ENCODE results near the gene AK8. TPM values are rescaled to one million over a fixed set of nuclear protein-coding genes. Genes with fewer than 3 reads are reported as not detected.

Gene AK8
- total RNA-seq, 1 experiment from 2014 or later, result 0.88 TPM

DNA sequence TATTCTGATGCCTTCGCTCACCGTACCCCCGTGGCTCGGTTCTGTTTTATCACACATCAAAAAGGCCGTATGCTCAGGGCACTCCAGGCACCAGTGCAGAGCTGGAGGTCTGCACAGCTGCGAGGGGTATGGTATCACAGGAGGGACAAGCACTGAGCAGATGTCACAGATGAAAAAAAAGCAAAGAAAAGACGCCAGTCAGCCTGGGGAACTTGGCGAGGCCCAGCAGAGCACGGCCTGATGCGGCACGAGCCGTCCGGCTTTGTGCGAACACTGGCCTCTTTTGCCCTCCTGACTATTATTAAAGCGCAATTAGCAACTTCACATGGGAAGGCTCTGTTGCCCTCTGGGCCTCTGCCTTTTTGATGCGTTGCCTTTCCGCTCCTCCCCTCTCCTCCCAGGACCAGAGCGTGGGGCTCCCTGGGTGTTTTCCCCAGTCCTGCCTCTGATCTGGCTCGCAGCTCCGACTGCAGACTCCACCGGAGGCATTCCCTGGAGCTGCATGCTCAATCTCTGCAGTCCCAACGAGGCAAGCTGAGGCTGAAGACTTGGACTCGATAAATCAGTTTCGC lies 44.4 kb downstream of the AK8 start:
- TF ChIP-seq, protein P1, sequence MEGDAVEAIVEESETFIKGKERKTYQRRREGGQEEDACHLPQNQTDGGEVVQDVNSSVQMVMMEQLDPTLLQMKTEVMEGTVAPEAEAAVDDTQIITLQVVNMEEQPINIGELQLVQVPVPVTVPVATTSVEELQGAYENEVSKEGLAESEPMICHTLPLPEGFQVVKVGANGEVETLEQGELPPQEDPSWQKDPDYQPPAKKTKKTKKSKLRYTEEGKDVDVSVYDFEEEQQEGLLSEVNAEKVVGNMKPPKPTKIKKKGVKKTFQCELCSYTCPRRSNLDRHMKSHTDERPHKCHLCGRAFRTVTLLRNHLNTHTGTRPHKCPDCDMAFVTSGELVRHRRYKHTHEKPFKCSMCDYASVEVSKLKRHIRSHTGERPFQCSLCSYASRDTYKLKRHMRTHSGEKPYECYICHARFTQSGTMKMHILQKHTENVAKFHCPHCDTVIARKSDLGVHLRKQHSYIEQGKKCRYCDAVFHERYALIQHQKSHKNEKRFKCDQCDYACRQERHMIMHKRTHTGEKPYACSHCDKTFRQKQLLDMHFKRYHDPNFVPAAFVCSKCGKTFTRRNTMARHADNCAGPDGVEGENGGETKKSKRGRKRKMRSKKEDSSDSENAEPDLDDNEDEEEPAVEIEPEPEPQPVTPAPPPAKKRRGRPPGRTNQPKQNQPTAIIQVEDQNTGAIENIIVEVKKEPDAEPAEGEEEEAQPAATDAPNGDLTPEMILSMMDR (IDR thresholded peaks at IDR 0.05; ENCODE audit: insufficient read depth in 1 of 2, low read depth in 1 of 2, low read length in 1 of 2, severe bottlenecking in 1 of 2, unreplicated experiment in 1 of 2), result no peak
- DNase-seq, result peak in 1 of 2 experiments; percentile 14
- H3K36me3 ChIP-seq (ENCODE audit: control insufficient read depth, insufficient read depth, low read length), result no peaks in the 10 kb centered on the region
- CTCF ChIA-PET, result no interaction called here
- H3K27ac Mint-ChIP-seq (ENCODE audit: unreplicated experiment), result no peak overlapping the region
- H3K27me3 Mint-ChIP-seq (ENCODE audit: insufficient read depth, unreplicated experiment), result peaks cover 3% of the 10 kb centered on the region
- no peaks in the 10 kb centered on the region for H3K4me1 ChIP-seq
- H3K9me3 ChIP-seq, result no peaks in the 10 kb centered on the region
- H3K9me3 Mint-ChIP-seq (ENCODE audit: unreplicated experiment), result no peaks in the 10 kb centered on the region
- intact Hi-C loops (cut with micrococcal nuclease; ENCODE audit: unreplicated experiment), result no loop called here
- no peaks in the 10 kb centered on the region for H3K4me1 Mint-ChIP-seq (ENCODE audit: low read depth, unreplicated experiment)
- H3K4me3 Mint-ChIP-seq (ENCODE audit: unreplicated experiment), result no peak overlapping the region
- BruUV-seq (replicated peaks), result no TSS peak
- POLR2A ChIA-PET, result no interaction called here
- no peak overlapping the region for H3K4me3 ChIP-seq (ENCODE audit: low read depth, low read length)
- no peaks in the 10 kb centered on the region for H3K36me3 Mint-ChIP-seq (ENCODE audit: insufficient read depth, unreplicated experiment)
- no peaks in the 10 kb centered on the region; the same call in 1 of the 2 replicates for H3K27me3 ChIP-seq (replicated peaks; ENCODE audit: control insufficient read depth, insufficient read depth, low read length)

DNA sequence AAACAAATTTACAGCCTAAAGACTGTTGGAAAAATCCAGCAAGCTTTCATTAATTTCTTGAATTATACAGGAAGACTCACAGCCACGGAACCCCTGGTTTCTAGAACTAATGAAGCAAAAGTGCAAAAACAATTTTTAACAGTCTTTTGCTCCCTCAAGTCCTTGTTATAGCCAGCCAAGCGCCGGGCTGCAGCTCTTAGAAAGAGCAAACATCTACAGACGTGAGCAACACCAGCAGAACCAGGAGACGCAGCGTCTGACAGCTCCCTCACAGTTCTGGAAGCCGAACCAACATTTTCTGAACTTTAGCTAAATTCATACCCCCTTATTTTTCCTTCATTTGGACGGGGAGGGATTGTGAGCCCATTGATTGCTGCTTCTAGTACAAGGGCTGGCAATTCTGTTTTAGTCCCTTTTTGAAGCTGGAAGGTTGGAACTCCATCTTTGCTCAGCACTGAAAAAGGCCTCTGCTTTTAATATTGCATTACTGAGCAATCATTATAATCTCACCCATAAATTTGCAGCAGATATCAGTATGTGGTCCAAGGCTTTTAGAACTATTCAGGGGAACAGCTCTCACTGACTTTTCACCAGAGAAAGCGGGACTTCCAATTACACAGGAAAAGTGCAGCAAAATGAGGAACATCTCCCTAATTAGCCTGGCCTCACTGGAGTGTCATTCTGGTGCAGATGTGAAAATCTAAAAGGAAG lies 45.8 kb downstream of the AK8 start:
- BruUV-seq (replicated peaks), result no TSS peak
- Mint-ChIP-seq H3K4me1 (ENCODE audit: low read depth, unreplicated experiment) (no peaks in the 10 kb centered on the region), H3K9me3 (ENCODE audit: unreplicated experiment) (no peaks in the 10 kb centered on the region), H3K27me3 (ENCODE audit: insufficient read depth, unreplicated experiment) (peaks cover 6% of the 10 kb centered on the region), H3K4me3 (ENCODE audit: unreplicated experiment) (no peak overlapping the region), H3K27ac (ENCODE audit: unreplicated experiment) (no peak overlapping the region), H3K36me3 (ENCODE audit: insufficient read depth, unreplicated experiment) (no peaks in the 10 kb centered on the region)
- H3K4me1 ChIP-seq, result no peaks in the 10 kb centered on the region
- H3K27me3 ChIP-seq (replicated peaks; ENCODE audit: control insufficient read depth, insufficient read depth, low read length), result no peaks in the 10 kb centered on the region; the same call in 1 of the 2 replicates
- H3K4me3 ChIP-seq (ENCODE audit: low read depth, low read length), result no peak overlapping the region
- intact Hi-C loops (cut with micrococcal nuclease; ENCODE audit: unreplicated experiment), result no loop called here
- ChIA-PET POLR2A (no interaction called here), CTCF (interaction anchor here (0.7 kb wide), 1 partner anchor 20 kb away, joined by 4 read pairs; no protein-coding TSS in a partner anchor)
- TF ChIP-seq, protein P1 (IDR thresholded peaks at IDR 0.05; ENCODE audit: insufficient read depth in 1 of 2, low read depth in 1 of 2, low read length in 1 of 2, severe bottlenecking in 1 of 2, unreplicated experiment in 1 of 2), result no peak
- H3K36me3 ChIP-seq (ENCODE audit: control insufficient read depth, insufficient read depth, low read length), result no peaks in the 10 kb centered on the region
- no peak for DNase-seq
- H3K9me3 ChIP-seq, result no peaks in the 10 kb centered on the region

DNA sequence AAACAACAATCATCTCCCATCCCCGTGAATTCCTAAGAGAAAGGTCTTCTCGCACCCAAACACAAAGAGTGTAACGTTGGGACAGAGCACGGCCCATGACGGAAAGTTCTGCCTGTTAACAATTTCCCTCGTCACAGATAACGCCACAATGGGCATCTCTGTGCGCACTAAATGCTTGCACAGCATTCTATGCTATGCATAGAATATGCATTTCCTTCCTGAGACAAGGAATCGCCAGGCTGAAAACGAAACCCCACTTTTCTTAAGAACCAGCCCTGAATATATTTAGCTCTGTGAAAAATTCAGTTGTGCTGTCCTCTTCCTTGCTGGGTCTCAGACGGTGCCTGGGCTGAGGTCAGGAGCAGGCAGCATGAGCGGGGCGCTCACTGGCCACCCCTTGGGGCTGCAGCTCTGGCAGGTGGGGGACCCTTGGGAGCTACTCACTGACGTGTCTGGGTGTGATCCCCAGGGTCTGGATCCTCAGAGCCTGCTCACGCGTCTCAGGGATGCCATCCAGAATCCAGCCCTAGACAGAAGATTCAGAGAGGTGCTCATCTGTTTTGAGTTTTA lies 49.8 kb downstream of the AK8 start:
- H3K36me3 ChIP-seq (ENCODE audit: control insufficient read depth, insufficient read depth, low read length), result no peaks in the 10 kb centered on the region
- H3K27me3 ChIP-seq (replicated peaks; ENCODE audit: control insufficient read depth, insufficient read depth, low read length), result no peaks in the 10 kb centered on the region; the same call in 1 of the 2 replicates
- peak in 1 of 2 experiments; percentile 10 for DNase-seq
- ChIA-PET CTCF (interaction anchor here (0.6 kb wide), 1 partner anchor 202 kb away, joined by 4 read pairs; no protein-coding TSS in a partner anchor), POLR2A (no interaction called here)
- no TSS peak for BruUV-seq (replicated peaks)
- no peak overlapping the region for H3K27ac Mint-ChIP-seq (ENCODE audit: unreplicated experiment)
- H3K27me3 Mint-ChIP-seq (ENCODE audit: insufficient read depth, unreplicated experiment), result peaks cover 18% of the 10 kb centered on the region
- no peaks in the 10 kb centered on the region for H3K9me3 ChIP-seq
- H3K4me3 ChIP-seq (ENCODE audit: low read depth, low read length), result no peak overlapping the region
- TF ChIP-seq, protein P1 (IDR thresholded peaks at IDR 0.05; ENCODE audit: insufficient read depth in 1 of 2, low read depth in 1 of 2, low read length in 1 of 2, severe bottlenecking in 1 of 2, unreplicated experiment in 1 of 2), result no peak
- intact Hi-C loops (cut with micrococcal nuclease; ENCODE audit: unreplicated experiment), result no loop called here
- H3K4me3 Mint-ChIP-seq (ENCODE audit: unreplicated experiment), result no peak overlapping the region
- H3K9me3 Mint-ChIP-seq (ENCODE audit: unreplicated experiment), result no peaks in the 10 kb centered on the region
- no peaks in the 10 kb centered on the region for H3K4me1 ChIP-seq
- no peaks in the 10 kb centered on the region for H3K36me3 Mint-ChIP-seq (ENCODE audit: insufficient read depth, unreplicated experiment)
- H3K4me1 Mint-ChIP-seq (ENCODE audit: low read depth, unreplicated experiment), result no peaks in the 10 kb centered on the region

All from Caco-2 (cell line).